Stimulated activated CD8-positive, alpha-beta memory T cell treated with anti-CD3 and anti-CD28 coated beads, Interleukin-7, amount 100 ng/mL, for 24 hours (primary cell): ENCODE data around the gene TIGAR.

ENCODE experiments used
- DNase-seq: peaks from one replicate; pipeline ENCODE4 v3.0.0-alpha.2; 2020; ENCODE audit warnings: low read depth

Gene TIGAR

GRCh38 chr12:4320853-4321701 lies at the start of gene TIGAR:
TSS of gene TIGAR (plus strand) at chr12:4321213. CDS start at chr12:4321272, 59 bp downstream.
- peak; percentile 81 for DNase-seq

GRCh38 chr12:4271717-4272423 lies 49.1 kb upstream of the TIGAR start:
- DNase-seq = peak; percentile 74

- peak; percentile 71 for DNase-seq
Observed at GRCh38 chr12:4272424-4273272, 48.4 kb upstream of the TIGAR start.

- no peak for DNase-seq
Observed at GRCh38 chr12:4273273-4273651, 47.8 kb upstream of the TIGAR start.

GRCh38 chr12:4273652-4274395 lies 47.2 kb upstream of the TIGAR start, which contains the start of gene CCND2:
TSS of gene CCND2 (plus strand) at chr12:4273762. CDS start at chr12:4274041, 279 bp downstream.
- DNase-seq = no peak

- DNase-seq = no peak
Observed at GRCh38 chr12:4274396-4275015, 46.5 kb upstream of the TIGAR start.

- no peak for DNase-seq
Observed at GRCh38 chr12:4275016-4275869, 45.8 kb upstream of the TIGAR start.

- no peak for DNase-seq
Observed at GRCh38 chr12:4275870-4276301, 45.1 kb upstream of the TIGAR start.

- DNase-seq = no peak
Observed at GRCh38 chr12:4276524-4277204, 44.3 kb upstream of the TIGAR start.

GRCh38 chr12:4277205-4277543 lies 43.8 kb upstream of the TIGAR start:
- DNase-seq = no peak

GRCh38 chr12:4277857-4278256 lies 43.2 kb upstream of the TIGAR start:
- DNase-seq = no peak

GRCh38 chr12:4278329-4279197 lies 42.5 kb upstream of the TIGAR start:
- DNase-seq = no peak

GRCh38 chr12:4279198-4279690 lies 41.8 kb upstream of the TIGAR start:
- no peak for DNase-seq

GRCh38 chr12:4280351-4281163 lies 40.5 kb upstream of the TIGAR start:
- no peak for DNase-seq

- DNase-seq = no peak
Observed at GRCh38 chr12:4281173-4281654, 39.8 kb upstream of the TIGAR start.

- DNase-seq = no peak
Observed at GRCh38 chr12:4282103-4282891, 38.7 kb upstream of the TIGAR start.
